Measurements from ENCODE around the gene MPIG6B.

DNA sequence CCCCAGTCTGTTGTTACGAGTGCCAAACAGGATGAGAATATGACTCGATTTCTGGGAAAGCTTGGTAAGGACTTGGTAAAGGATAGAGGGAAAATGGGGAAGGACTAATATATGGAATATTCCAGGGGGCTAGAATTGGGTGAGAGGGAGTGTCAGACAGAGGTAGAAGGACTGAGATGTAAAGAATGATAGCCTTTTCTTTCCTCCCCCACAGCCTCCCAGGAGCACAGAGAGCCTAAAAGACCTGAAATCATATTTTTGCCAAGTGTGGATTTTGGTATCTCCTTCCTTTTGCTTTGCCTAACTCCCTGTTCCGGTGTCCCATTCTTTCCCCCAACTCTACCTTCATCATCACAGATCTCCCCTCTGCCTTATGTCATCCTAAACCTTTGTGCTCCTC, 19.7 kb downstream of the MPIG6B start:
- TF ChIP-seq, protein P1, sequence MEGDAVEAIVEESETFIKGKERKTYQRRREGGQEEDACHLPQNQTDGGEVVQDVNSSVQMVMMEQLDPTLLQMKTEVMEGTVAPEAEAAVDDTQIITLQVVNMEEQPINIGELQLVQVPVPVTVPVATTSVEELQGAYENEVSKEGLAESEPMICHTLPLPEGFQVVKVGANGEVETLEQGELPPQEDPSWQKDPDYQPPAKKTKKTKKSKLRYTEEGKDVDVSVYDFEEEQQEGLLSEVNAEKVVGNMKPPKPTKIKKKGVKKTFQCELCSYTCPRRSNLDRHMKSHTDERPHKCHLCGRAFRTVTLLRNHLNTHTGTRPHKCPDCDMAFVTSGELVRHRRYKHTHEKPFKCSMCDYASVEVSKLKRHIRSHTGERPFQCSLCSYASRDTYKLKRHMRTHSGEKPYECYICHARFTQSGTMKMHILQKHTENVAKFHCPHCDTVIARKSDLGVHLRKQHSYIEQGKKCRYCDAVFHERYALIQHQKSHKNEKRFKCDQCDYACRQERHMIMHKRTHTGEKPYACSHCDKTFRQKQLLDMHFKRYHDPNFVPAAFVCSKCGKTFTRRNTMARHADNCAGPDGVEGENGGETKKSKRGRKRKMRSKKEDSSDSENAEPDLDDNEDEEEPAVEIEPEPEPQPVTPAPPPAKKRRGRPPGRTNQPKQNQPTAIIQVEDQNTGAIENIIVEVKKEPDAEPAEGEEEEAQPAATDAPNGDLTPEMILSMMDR (conservative IDR thresholded peaks at IDR 0.05): no peak
- TF ChIP-seq ZFX (IDR thresholded peaks at IDR 0.05): no peak

Measured in C4-2B (cell line).